T-helper 1 cell treated with Interleukin-12 subunit alpha and Interleukin-12 subunit beta and Interleukin-4 antibody, amounts not matched to agents 30 μg/mL and 1 μg/mL, for 36 hours (primary cell): Measurements from ENCODE around the gene ARHGEF17.

Experiments used
- H3K27ac Mint-ChIP-seq: one replicate; pipeline ENCODE4 v1.8.0; 2021; ENCODE audit warnings: mild to moderate bottlenecking, mixed read lengths
- H3K27me3 Mint-ChIP-seq: one replicate; pipeline ENCODE4 v1.8.0; 2021; ENCODE audit warnings: low read depth, mixed read lengths
- H3K36me3 Mint-ChIP-seq: one replicate; pipeline ENCODE4 v1.8.0; 2021; ENCODE audit warnings: low read depth, mixed read lengths
- H3K4me1 Mint-ChIP-seq: one replicate; pipeline ENCODE4 v1.8.0; 2021; ENCODE audit warnings: low read depth, mixed read lengths
- H3K4me3 Mint-ChIP-seq: one replicate; pipeline ENCODE4 v1.8.0; 2021; ENCODE audit warnings: mild to moderate bottlenecking, moderate library complexity, mixed read lengths
- H3K9me3 Mint-ChIP-seq: one replicate; pipeline ENCODE4 v1.8.0; 2021; ENCODE audit warnings: mixed read lengths

The ARHGEF17 gene

DNA sequence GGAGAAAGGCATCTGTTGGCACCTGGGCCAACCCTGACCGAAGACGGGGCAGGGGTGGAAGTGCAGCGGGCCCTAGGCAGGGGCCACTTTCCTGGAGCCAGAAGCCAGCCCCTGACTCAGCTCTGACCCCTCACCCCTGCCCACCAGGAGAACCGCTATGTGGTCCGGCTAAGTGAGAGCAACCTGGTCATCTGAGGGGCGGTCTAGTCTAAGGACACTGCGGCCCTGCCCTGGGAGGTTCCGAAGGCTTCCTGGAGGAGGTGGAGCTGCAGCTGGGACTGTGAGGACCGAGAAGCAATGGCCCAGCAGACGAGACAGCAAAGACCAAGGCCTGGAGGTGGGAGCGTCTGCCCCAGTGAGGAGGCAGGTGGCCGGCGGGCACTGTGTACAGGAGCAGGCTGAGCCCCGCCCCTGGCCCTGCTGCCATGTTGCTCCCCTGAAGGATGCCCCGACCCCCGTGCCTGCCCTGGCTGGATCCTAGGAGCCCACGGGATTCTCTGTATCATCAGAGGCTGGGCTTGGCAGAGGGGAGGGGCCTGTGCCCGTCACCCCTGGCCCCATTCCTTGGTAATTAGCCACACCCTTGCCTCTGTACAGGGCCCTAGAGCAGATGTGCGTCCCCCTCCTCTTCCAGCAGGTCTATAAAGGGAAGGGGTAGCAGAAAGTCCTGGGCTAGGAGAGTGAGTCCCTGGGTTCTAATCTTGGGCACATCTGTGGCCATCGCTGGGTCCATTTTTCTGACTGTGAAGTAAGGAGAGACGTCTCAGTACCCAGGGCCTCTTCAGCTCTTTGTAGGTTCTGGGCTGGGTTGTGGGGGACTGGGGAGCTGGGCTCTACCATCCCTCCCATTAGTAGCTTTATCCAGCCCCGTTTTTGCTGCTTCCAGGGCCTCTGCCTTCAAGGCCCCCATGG is 87.5 kb downstream of the ARHGEF17 start:
- Mint-ChIP-seq H3K4me3 (no peak overlapping the region), H3K9me3 (no peaks in the 10 kb centered on the region), H3K36me3 (peaks cover 15% of the 10 kb centered on the region), H3K4me1 (peaks cover 2% of the 10 kb centered on the region), H3K27ac (no peak overlapping the region), H3K27me3 (no peaks in the 10 kb centered on the region)

DNA sequence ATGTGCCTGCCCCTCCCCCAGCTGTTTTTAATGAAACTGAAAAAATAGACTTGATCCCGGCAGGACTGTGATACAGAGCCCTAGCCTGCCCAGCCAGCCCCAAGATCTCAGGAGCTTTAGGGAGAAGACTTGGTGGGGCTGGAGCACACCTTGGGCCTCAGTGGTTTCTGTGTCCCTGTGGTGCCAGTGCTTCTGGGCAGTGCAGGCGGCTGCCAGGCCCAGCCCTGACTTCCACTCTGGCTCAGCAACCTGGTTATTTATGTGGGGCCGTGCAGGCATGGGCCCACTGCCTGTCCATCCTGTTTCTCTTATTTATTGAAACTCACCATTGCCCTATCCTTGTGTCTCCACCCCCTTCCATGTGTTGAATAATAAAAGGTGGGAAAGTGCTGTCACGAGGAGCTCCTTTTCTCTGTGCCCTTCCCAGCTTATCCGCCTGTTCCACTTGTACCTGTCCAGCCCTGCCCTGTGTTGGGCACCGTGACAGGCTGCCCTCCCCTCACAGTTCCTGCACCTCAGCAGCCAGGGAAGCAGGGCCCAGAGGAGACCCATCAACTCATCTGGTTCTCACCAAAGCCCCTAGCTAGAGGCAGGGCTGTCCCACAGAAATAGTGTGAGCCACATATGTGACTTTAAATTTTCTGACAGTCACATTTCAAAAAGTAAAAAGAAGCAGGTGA is 88.3 kb downstream of the ARHGEF17 start:
- Mint-ChIP-seq H3K27ac (no peak overlapping the region), H3K4me3 (no peak overlapping the region), H3K9me3 (no peaks in the 10 kb centered on the region), H3K36me3 (peaks cover 17% of the 10 kb centered on the region), H3K27me3 (no peaks in the 10 kb centered on the region), H3K4me1 (peaks cover 4% of the 10 kb centered on the region)

DNA sequence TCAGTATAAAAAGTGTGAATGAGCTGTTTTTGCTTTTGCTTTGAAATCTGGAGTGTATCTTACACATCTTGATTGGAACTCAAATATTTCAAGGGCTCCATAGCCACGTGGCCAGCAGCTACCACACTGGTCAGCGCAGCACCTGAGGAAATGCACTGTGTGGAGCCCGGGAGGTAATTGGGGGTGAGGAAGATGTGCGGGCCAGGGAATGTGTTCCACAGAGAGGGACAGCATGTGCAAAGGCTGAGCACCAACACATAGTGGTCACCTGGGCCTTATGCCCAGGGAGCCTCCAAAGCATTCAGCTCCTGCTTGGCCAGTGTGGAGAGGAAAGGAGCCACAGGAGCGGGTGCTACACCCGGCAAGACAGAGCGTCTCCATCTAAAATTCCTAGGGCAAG is 88.9 kb downstream of the ARHGEF17 start:
- Mint-ChIP-seq H3K4me1 (peaks cover 4% of the 10 kb centered on the region), H3K27me3 (no peaks in the 10 kb centered on the region), H3K27ac (no peak overlapping the region), H3K9me3 (no peaks in the 10 kb centered on the region), H3K36me3 (peaks cover 17% of the 10 kb centered on the region), H3K4me3 (no peak overlapping the region)

DNA sequence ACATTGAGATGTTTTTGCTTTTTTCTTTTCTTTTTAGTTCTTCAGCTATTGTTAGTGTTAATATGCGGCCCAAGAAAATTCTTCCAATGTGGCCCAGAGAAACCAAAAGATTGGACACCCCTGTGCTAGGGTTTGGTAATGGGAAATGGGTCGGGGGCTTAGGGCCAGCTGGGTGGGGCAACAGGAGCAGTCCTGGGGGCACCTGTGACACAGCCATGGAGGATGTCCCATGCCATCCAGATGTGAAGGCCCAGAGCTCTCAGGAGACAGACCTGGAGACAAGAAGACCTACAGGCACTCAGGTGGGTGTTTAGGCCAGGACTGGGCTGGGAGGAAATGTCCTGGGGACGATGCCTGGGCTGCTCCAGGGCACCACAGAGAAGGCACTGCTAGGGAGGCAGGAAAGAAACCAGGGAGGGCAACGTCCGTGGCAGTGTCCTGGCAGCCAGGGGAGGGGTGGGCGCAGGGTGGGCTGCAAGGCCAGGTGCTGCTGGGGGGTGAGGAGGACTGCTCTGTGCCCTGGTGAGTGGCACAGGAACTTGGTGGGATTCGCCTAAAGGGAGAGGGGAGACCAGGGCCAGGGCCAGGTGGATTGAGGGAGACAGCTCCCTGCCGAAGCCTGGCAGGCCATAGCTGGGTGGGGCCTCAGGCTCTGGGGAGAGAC is 89.5 kb downstream of the ARHGEF17 start:
- no peaks in the 10 kb centered on the region for H3K9me3 Mint-ChIP-seq
- no peak overlapping the region for H3K27ac Mint-ChIP-seq
- H3K4me3 Mint-ChIP-seq = no peak overlapping the region
- H3K27me3 Mint-ChIP-seq = no peaks in the 10 kb centered on the region
- peaks cover 17% of the 10 kb centered on the region for H3K36me3 Mint-ChIP-seq
- H3K4me1 Mint-ChIP-seq = peaks cover 4% of the 10 kb centered on the region

DNA sequence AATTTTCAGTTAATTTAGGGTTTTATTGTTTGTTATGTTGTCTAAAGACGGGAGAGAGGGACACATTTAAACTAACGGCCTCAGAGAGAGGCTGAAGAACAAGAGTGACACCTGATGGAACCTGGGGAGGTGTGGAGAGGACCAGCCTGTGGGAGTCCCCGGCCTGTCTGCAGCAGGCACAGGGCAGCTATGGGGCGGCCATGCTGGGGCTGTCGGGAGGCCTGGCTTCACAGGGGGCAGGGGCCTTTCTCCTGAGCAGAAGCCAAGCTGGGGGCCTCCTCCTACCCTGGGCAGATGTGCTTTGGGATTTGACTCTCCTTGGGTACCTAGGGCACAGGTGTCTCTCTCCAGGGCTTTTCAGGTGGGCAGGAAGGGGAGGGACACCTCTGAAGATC is 90.1 kb downstream of the ARHGEF17 start:
- H3K9me3 Mint-ChIP-seq = no peaks in the 10 kb centered on the region

DNA sequence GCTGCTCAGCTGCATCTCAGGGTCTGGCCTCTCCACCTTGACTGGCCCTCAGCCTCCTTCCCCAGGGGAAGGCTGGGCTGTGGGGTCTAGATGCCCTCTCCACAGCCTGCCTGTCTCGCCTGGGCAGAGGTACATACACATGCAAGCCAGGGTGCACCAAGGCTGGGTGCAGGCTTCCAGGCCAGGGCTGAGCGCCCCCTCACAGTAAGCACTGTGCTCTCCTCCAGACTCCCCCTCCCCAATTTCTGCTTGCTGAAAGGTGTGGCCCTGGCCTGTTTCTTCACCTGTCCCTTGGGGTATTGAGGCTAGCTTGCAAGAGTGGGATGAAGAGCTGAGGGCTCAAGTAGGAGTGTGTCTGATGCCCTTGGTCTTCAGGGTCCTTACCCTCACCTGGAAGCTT is 90.6 kb downstream of the ARHGEF17 start:
- H3K4me1 Mint-ChIP-seq = peaks cover 4% of the 10 kb centered on the region
- no peak overlapping the region for H3K27ac Mint-ChIP-seq
- no peak overlapping the region for H3K4me3 Mint-ChIP-seq
- H3K36me3 Mint-ChIP-seq = peaks cover 14% of the 10 kb centered on the region
- H3K9me3 Mint-ChIP-seq = no peaks in the 10 kb centered on the region
- no peaks in the 10 kb centered on the region for H3K27me3 Mint-ChIP-seq

More for the DNA sequence above, 90.1 kb downstream of the ARHGEF17 start:
- H3K4me1 Mint-ChIP-seq = peaks cover 4% of the 10 kb centered on the region
- H3K36me3 Mint-ChIP-seq = peaks cover 17% of the 10 kb centered on the region
- H3K4me3 Mint-ChIP-seq = no peak overlapping the region
- H3K27me3 Mint-ChIP-seq = no peaks in the 10 kb centered on the region
- no peak overlapping the region for H3K27ac Mint-ChIP-seq

DNA sequence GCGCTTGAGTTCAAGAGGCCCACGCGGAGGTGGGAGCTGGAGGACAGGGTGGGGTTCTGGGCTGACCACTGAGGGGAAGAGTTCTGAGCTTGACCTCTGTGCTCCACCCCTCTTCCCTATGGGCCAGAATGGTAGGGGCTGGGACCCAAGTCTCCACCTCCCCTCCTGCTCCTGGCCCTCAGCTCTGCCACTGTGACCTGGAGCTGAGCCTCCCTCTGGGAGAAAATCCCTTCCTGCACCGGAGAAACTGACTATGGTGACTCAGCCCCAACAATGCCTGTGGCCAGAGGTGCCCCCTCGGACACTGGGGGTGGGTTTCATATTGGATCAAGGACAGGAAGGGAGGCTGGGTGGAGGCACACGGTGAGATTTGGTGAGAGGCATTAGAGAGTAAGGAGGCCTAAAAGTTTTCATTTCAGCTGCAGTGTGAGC is 91.1 kb downstream of the ARHGEF17 start:
- peaks cover 14% of the 10 kb centered on the region for H3K36me3 Mint-ChIP-seq
- no peaks in the 10 kb centered on the region for H3K27me3 Mint-ChIP-seq
- H3K4me3 Mint-ChIP-seq = no peak overlapping the region
- no peaks in the 10 kb centered on the region for H3K9me3 Mint-ChIP-seq
- H3K27ac Mint-ChIP-seq = no peak overlapping the region
- peaks cover 4% of the 10 kb centered on the region for H3K4me1 Mint-ChIP-seq

DNA sequence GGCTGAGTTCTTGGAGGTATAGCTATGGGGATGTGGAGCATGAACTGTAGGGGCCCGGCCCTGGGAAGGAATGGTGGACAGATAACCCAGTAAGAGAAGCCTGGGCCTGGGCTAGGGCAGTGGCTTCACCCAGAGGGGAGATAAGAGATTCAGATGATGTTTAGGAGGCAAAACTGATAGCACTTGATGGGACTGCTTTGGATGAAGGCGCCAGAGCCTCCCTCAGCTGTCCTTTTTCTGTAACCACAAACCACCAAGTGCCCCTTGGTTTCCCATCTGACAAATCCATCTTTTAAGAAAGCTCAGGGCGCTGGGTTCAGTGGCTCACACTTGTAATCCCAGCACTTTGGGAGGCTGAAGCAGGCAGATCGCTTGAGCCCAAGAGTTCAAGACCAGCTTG is 91.6 kb downstream of the ARHGEF17 start:
- Mint-ChIP-seq H3K4me3 (no peak overlapping the region), H3K9me3 (no peaks in the 10 kb centered on the region), H3K4me1 (peaks cover 4% of the 10 kb centered on the region), H3K27ac (no peak overlapping the region), H3K27me3 (no peaks in the 10 kb centered on the region), H3K36me3 (peaks cover 14% of the 10 kb centered on the region)

DNA sequence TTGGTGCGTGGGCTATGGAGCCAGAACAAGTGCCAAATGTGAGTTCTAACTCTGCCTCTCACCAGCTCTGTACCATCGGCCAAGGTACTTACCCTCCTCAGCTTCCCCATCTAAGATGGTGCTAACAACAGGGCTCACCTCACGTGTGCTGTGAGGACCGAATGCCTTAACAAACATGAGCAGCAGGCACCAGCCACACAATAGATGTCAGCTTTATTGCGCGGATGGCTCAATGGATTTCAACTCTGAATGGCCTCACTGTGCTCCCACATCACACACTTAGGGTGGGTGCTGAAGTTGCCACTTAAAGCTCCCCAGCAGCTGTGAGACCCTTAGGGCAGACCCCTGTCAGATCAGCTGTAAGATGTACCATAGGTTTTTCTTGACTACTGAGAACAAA is 92.2 kb downstream of the ARHGEF17 start:
- Mint-ChIP-seq H3K4me3 (no peak overlapping the region), H3K4me1 (peaks cover 4% of the 10 kb centered on the region), H3K27ac (peak overlapping the region; percentile 39), H3K9me3 (no peaks in the 10 kb centered on the region), H3K36me3 (peaks cover 14% of the 10 kb centered on the region), H3K27me3 (no peaks in the 10 kb centered on the region)

DNA sequence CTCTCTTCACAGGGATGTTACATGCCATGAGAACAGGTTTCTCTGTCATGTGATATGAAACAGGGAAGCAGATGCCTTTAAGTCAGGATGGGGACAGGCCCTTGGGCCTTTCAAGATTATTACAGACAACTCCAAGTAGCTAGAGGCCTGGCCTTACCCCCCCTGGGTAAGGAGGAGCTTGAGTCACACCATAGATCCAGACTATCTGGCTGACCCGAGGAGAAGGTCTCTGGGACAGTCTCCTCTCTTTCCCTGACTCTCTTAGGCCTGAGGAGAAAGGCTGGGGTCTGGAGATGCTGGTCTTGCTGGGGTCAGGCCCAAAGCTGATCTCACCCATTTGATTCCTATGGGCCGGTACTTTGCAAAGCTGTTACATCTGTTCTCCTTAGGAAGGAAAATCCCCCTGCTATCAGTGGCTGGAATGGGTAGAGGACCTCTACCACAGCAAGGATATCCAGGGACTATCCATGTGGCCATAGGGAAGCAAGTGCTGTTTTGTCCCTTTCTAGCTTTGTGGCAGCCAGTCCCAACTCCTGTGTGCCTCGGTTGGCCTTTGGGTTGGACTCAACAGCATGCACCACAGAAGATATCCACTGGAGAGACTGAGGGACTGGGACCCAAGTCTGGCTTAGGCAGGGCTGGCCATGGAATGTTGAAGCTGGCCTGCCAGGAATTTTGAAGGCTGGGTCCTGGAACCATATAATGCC is 93.3 kb downstream of the ARHGEF17 start:
- peaks cover 4% of the 10 kb centered on the region for H3K4me1 Mint-ChIP-seq
- H3K4me3 Mint-ChIP-seq = no peak overlapping the region
- no peaks in the 10 kb centered on the region for H3K27me3 Mint-ChIP-seq
- H3K9me3 Mint-ChIP-seq = no peaks in the 10 kb centered on the region
- peaks cover 14% of the 10 kb centered on the region for H3K36me3 Mint-ChIP-seq
- no peak overlapping the region for H3K27ac Mint-ChIP-seq

DNA sequence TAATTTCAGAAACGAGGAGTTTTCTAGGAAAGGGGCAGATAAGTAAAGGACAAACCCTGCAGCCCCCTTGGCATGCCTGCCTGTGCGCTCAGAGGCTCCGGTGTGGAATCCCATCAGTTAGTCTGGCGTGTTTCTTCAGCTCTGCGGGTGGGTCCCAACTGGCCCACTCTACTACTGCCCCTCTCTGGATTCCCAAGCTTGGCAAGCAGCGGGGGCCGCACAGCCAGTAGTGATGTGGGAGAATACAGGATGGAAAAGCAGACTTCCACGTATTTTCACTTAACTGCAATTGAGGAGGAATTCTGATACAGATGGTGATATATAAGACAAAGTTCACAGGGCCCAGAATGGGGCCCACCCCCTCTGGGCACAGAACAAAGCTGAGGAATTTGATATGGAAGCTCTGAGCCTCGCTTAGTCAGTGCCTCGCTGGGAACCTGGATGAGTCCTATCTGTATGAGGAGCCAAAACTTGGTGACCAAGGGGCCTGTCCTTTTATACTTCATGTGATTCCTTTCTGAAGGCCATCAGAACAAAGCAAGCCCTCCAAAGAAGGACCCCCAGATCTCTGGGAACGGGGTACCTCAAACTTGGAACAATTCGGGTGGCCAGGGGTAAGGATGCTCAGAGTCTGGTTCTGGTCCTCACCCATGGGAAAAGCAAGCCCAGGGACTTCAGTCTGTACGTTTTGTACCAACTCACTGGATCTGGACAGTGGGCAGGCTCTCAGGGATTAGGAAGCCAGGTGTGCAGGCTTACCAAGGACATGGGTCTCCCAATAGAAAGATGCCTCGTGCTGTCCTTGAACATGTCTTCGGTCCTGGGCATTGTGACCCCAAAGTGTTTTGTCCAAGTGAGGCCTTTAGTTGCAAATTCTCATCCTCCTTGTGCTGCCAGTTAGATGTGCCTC is 94.1 kb downstream of the ARHGEF17 start:
- Mint-ChIP-seq H3K36me3 (peaks cover 8% of the 10 kb centered on the region), H3K27me3 (no peaks in the 10 kb centered on the region), H3K9me3 (no peaks in the 10 kb centered on the region), H3K27ac (no peak overlapping the region), H3K4me3 (no peak overlapping the region), H3K4me1 (peaks cover 4% of the 10 kb centered on the region)

DNA sequence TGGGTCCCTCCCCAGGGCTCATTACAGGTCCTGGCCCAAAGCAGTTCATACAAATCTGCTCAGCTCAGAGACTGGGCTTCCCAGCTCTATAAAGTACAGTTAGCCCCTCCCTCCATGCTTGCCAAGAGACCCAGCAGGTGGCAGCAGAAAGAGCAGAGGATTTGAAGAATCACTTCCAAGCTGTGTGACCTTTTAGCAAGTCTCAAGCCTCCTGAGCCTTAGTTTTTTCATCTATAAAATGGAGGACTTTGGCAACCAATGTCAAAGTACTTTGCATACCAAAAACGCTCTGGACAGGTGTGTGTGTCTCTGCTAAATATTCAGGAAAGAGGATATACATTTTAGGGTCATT is 94.7 kb downstream of the ARHGEF17 start:
- Mint-ChIP-seq H3K27me3 (no peaks in the 10 kb centered on the region), H3K4me1 (peaks cover 4% of the 10 kb centered on the region), H3K27ac (no peak overlapping the region), H3K9me3 (no peaks in the 10 kb centered on the region), H3K4me3 (no peak overlapping the region), H3K36me3 (peaks cover 8% of the 10 kb centered on the region)

DNA sequence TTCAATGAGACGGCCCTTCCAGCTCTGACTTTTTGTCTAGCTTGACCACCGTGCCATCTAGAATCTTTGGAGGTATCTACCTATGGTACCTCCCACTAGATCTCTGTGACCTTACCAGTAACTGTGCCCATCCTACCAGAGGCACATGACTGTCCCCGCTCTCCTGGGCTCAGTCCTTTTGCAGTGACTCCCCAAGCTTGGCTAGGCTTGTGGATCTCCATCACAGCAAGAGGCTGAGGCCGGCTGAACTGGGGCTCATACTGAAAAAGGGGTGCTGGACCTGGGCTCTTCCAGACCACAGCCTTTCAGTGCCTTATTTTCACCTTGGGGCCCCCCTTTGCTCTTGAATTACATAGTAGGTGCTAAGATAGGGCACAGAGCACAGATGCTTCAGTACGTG is 95.5 kb downstream of the ARHGEF17 start:
- Mint-ChIP-seq H3K4me3 (no peak overlapping the region), H3K4me1 (peaks cover 4% of the 10 kb centered on the region), H3K27me3 (no peaks in the 10 kb centered on the region), H3K27ac (peak overlapping the region; percentile 55), H3K36me3 (peaks cover 11% of the 10 kb centered on the region), H3K9me3 (no peaks in the 10 kb centered on the region)
